ENCODE measurements around the gene PTH2R. TPM values are rescaled to one million over a fixed set of nuclear protein-coding genes. Genes with fewer than 3 reads are reported as not detected.

PTH2R gene
- polyA plus RNA-seq, 1 donor from 2014 or later = not detected

GRCh38 chr2:208541989-208542464 lies 135.4 kb downstream of the PTH2R start:
- no peaks in the 10 kb centered on the region for H3K36me3 ChIP-seq (ENCODE audit: insufficient read depth, low read length)
- H3K27ac ChIP-seq (ENCODE audit: low read length) = no peak overlapping the region
- no peaks in the 10 kb centered on the region for H3K27me3 ChIP-seq (ENCODE audit: insufficient read depth, low read depth, low read length)
- H3F3A ChIP-seq (ENCODE audit: insufficient read depth, low read length, poor library complexity, severe bottlenecking) = no peaks in the 10 kb centered on the region
- H3K4me2 ChIP-seq (ENCODE audit: low read length) = no peak overlapping the region
- H4K20me1 ChIP-seq (ENCODE audit: insufficient read depth) = no peaks in the 10 kb centered on the region
- H3K4me3 ChIP-seq (ENCODE audit: low read length) = no peak overlapping the region
- no peaks in the 10 kb centered on the region for H3K9me2 ChIP-seq (ENCODE audit: insufficient read depth, low read length)
- no peak overlapping the region for H2AFZ ChIP-seq (ENCODE audit: low read depth, low read length)
- H3K9me3 ChIP-seq (ENCODE audit: low read length) = no peaks in the 10 kb centered on the region
- no peaks in the 10 kb centered on the region for H3K79me2 ChIP-seq (replicated peaks; ENCODE audit: insufficient read depth, low read length)
- no peak overlapping the region for H3K9ac ChIP-seq (ENCODE audit: low read length)
- TF ChIP-seq RAD21 (conservative IDR thresholded peaks at IDR 0.05) = no peak
- TF ChIP-seq MXI1 (conservative IDR thresholded peaks at IDR 0.05; ENCODE audit: poor library complexity, severe bottlenecking) = no peak
- TF ChIP-seq SMC3 (conservative IDR thresholded peaks at IDR 0.05; ENCODE audit: poor library complexity) = no peak
- no peak for TF ChIP-seq EP300 (conservative IDR thresholded peaks at IDR 0.05; ENCODE audit: poor library complexity, severe bottlenecking)
- TF ChIP-seq TAF1 (IDR thresholded peaks at IDR 0.05; ENCODE audit: low read depth) = no peak
- TF ChIP-seq REST (IDR thresholded peaks at IDR 0.05; ENCODE audit: borderline replicate concordance) = no peak
- no peak for TF ChIP-seq CTCF (IDR thresholded peaks at IDR 0.05; ENCODE audit: poor library complexity, severe bottlenecking)
- TF ChIP-seq EZH2 (IDR thresholded peaks at IDR 0.05; ENCODE audit: borderline replicate concordance, insufficient read depth, low read length, poor library complexity, severe bottlenecking) = no peak
- TF ChIP-seq POLR2AphosphoS5 (IDR thresholded peaks at IDR 0.05) = no peak

- no peak overlapping the region for H3K27ac ChIP-seq (ENCODE audit: low read length)
- H3F3A ChIP-seq (ENCODE audit: insufficient read depth, low read length, poor library complexity, severe bottlenecking) = no peaks in the 10 kb centered on the region
- TF ChIP-seq MXI1 (conservative IDR thresholded peaks at IDR 0.05; ENCODE audit: poor library complexity, severe bottlenecking) (no peak), REST (IDR thresholded peaks at IDR 0.05; ENCODE audit: borderline replicate concordance) (no peak), POLR2AphosphoS5 (IDR thresholded peaks at IDR 0.05) (no peak), TAF1 (IDR thresholded peaks at IDR 0.05; ENCODE audit: low read depth) (no peak), EZH2 (IDR thresholded peaks at IDR 0.05; ENCODE audit: borderline replicate concordance, insufficient read depth, low read length, poor library complexity, severe bottlenecking) (no peak), RAD21 (conservative IDR thresholded peaks at IDR 0.05) (no peak), CTCF (IDR thresholded peaks at IDR 0.05; ENCODE audit: poor library complexity, severe bottlenecking) (no peak), EP300 (conservative IDR thresholded peaks at IDR 0.05; ENCODE audit: poor library complexity, severe bottlenecking) (no peak)
- no peaks in the 10 kb centered on the region for H3K79me2 ChIP-seq (replicated peaks; ENCODE audit: insufficient read depth, low read length)
- no peak overlapping the region for H3K4me2 ChIP-seq (ENCODE audit: low read length)
- H3K4me3 ChIP-seq (ENCODE audit: low read length) = no peak overlapping the region
- no peak overlapping the region for H3K9ac ChIP-seq (ENCODE audit: low read length)
- no peaks in the 10 kb centered on the region for H3K27me3 ChIP-seq (ENCODE audit: insufficient read depth, low read depth, low read length)
- H3K36me3 ChIP-seq (ENCODE audit: insufficient read depth, low read length) = no peaks in the 10 kb centered on the region
- no peak overlapping the region for H2AFZ ChIP-seq (ENCODE audit: low read depth, low read length)
- H4K20me1 ChIP-seq (ENCODE audit: insufficient read depth) = no peaks in the 10 kb centered on the region
- H3K9me3 ChIP-seq (ENCODE audit: low read length) = no peaks in the 10 kb centered on the region
- H3K9me2 ChIP-seq (ENCODE audit: insufficient read depth, low read length) = no peaks in the 10 kb centered on the region
Observed at GRCh38 chr2:208542465-208543041, 136.0 kb downstream of the PTH2R start.

Data from neural cell (in vitro differentiated cells).